Measurements from ENCODE around the gene STAB1.

GRCh38 chr3:52515192-52515591, 20.1 kb downstream of the STAB1 start:
- TF ChIP-seq POLR2AphosphoS5 (IDR thresholded peaks at IDR 0.05) (no peak), CTCF (IDR thresholded peaks at IDR 0.05) (no peak), EP300 (IDR thresholded peaks at IDR 0.05) (no peak), POLR2A (IDR thresholded peaks at IDR 0.05) (no peak)
